ENCODE data around the gene TBC1D3B. TPM values are rescaled to one million over a fixed set of nuclear protein-coding genes. Genes with fewer than 3 reads are reported as not detected.
"Not testable (repeated sequence)": the region's sequence is repeated elsewhere in the genome, so short reads cannot be mapped to it uniquely, and the experiment has no call there.

TBC1D3B gene
- total RNA-seq, 1 experiment from 2014 or later: 12.5 TPM

GRCh38 chr17:36127199-36127893 lies 49.1 kb downstream of the TBC1D3B start:
- peaks cover 17% of the 10 kb centered on the region for H3K9me3 ChIP-seq
- no peaks in the 10 kb centered on the region for H3K36me3 Mint-ChIP-seq (ENCODE audit: insufficient read depth, unreplicated experiment)
- BruUV-seq (replicated peaks): no TSS peak
- H3K36me3 ChIP-seq (ENCODE audit: control insufficient read depth, insufficient read depth, low read length): no peaks in the 10 kb centered on the region
- TF ChIP-seq CTCF (IDR thresholded peaks at IDR 0.05; ENCODE audit: insufficient read depth in 1 of 2, low read depth in 1 of 2, low read length in 1 of 2, severe bottlenecking in 1 of 2, unreplicated experiment in 1 of 2): no peak
- no peaks in the 10 kb centered on the region for H3K4me1 ChIP-seq
- H3K4me3 ChIP-seq (ENCODE audit: low read depth, low read length): no peak overlapping the region
- intact Hi-C loops (cut with micrococcal nuclease; ENCODE audit: unreplicated experiment): no loop called here
- H3K9me3 Mint-ChIP-seq (ENCODE audit: unreplicated experiment): peaks cover 18% of the 10 kb centered on the region
- peaks cover 8% of the 10 kb centered on the region for H3K27me3 Mint-ChIP-seq (ENCODE audit: insufficient read depth, unreplicated experiment)
- H3K4me3 Mint-ChIP-seq (ENCODE audit: unreplicated experiment): no peak overlapping the region
- no peak for DNase-seq
- no peak overlapping the region for H3K27ac Mint-ChIP-seq (ENCODE audit: unreplicated experiment)
- POLR2A ChIA-PET: no interaction called here
- CTCF ChIA-PET: no interaction called here
- H3K27me3 ChIP-seq (replicated peaks; ENCODE audit: control insufficient read depth, insufficient read depth, low read length): no peaks in the 10 kb centered on the region
- H3K4me1 Mint-ChIP-seq (ENCODE audit: low read depth, unreplicated experiment): no peaks in the 10 kb centered on the region

- H3K4me3 Mint-ChIP-seq (ENCODE audit: unreplicated experiment): no peak overlapping the region
- peaks cover 6% of the 10 kb centered on the region for H3K27me3 Mint-ChIP-seq (ENCODE audit: insufficient read depth, unreplicated experiment)
- no peaks in the 10 kb centered on the region for H3K36me3 ChIP-seq (ENCODE audit: control insufficient read depth, insufficient read depth, low read length)
- peaks cover 18% of the 10 kb centered on the region for H3K9me3 Mint-ChIP-seq (ENCODE audit: unreplicated experiment)
- intact Hi-C loops (cut with micrococcal nuclease; ENCODE audit: unreplicated experiment): no loop called here
- no peaks in the 10 kb centered on the region for H3K36me3 Mint-ChIP-seq (ENCODE audit: insufficient read depth, unreplicated experiment)
- no peak for TF ChIP-seq CTCF (IDR thresholded peaks at IDR 0.05; ENCODE audit: insufficient read depth in 1 of 2, low read depth in 1 of 2, low read length in 1 of 2, severe bottlenecking in 1 of 2, unreplicated experiment in 1 of 2)
- peaks cover 17% of the 10 kb centered on the region for H3K9me3 ChIP-seq
- ChIA-PET POLR2A (no interaction called here), CTCF (no interaction called here)
- H3K4me1 ChIP-seq: no peaks in the 10 kb centered on the region
- H3K27me3 ChIP-seq (replicated peaks; ENCODE audit: control insufficient read depth, insufficient read depth, low read length): no peaks in the 10 kb centered on the region
- no peak overlapping the region for H3K4me3 ChIP-seq (ENCODE audit: low read depth, low read length)
- BruUV-seq (replicated peaks): no TSS peak
- H3K4me1 Mint-ChIP-seq (ENCODE audit: low read depth, unreplicated experiment): no peaks in the 10 kb centered on the region
- DNase-seq: peak in 1 of 2 experiments; percentile 7
- no peak overlapping the region for H3K27ac Mint-ChIP-seq (ENCODE audit: unreplicated experiment)
Observed at GRCh38 chr17:36124879-36125824, 51.3 kb downstream of the TBC1D3B start.

- H3K4me3 Mint-ChIP-seq (ENCODE audit: unreplicated experiment): no peak overlapping the region
- no peaks in the 10 kb centered on the region for H3K4me1 Mint-ChIP-seq (ENCODE audit: low read depth, unreplicated experiment)
- no peak for TF ChIP-seq CTCF (IDR thresholded peaks at IDR 0.05; ENCODE audit: insufficient read depth in 1 of 2, low read depth in 1 of 2, low read length in 1 of 2, severe bottlenecking in 1 of 2, unreplicated experiment in 1 of 2)
- H3K36me3 Mint-ChIP-seq (ENCODE audit: insufficient read depth, unreplicated experiment): no peaks in the 10 kb centered on the region
- Histone ChIP-seq H3K4me1 (no peaks in the 10 kb centered on the region), H3K27me3 (replicated peaks; ENCODE audit: control insufficient read depth, insufficient read depth, low read length) (no peaks in the 10 kb centered on the region; the same call in 1 of the 2 replicates), H3K4me3 (ENCODE audit: low read depth, low read length) (no peak overlapping the region), H3K9me3 (peaks cover 17% of the 10 kb centered on the region), H3K36me3 (ENCODE audit: control insufficient read depth, insufficient read depth, low read length) (no peaks in the 10 kb centered on the region)
- H3K27me3 Mint-ChIP-seq (ENCODE audit: insufficient read depth, unreplicated experiment): no peaks in the 10 kb centered on the region
- POLR2A ChIA-PET: no interaction called here
- CTCF ChIA-PET: no interaction called here
- no TSS peak for BruUV-seq (replicated peaks)
- DNase-seq: no peak
- H3K27ac Mint-ChIP-seq (ENCODE audit: unreplicated experiment): no peak overlapping the region
- H3K9me3 Mint-ChIP-seq (ENCODE audit: unreplicated experiment): peaks cover 18% of the 10 kb centered on the region
- intact Hi-C loops (cut with micrococcal nuclease; ENCODE audit: unreplicated experiment): no loop called here
Observed at GRCh38 chr17:36123431-36123830, 53.0 kb downstream of the TBC1D3B start.

- H3K4me3 Mint-ChIP-seq (ENCODE audit: unreplicated experiment); H3K4me1 ChIP-seq; CTCF ChIA-PET; intact Hi-C loops (cut with micrococcal nuclease; ENCODE audit: unreplicated experiment); POLR2A ChIA-PET; H3K27ac Mint-ChIP-seq (ENCODE audit: unreplicated experiment); DNase-seq; H3K27me3 ChIP-seq (replicated peaks; ENCODE audit: control insufficient read depth, insufficient read depth, low read length); H3K27me3 Mint-ChIP-seq (ENCODE audit: insufficient read depth, unreplicated experiment); BruUV-seq (replicated peaks); H3K4me1 Mint-ChIP-seq (ENCODE audit: low read depth, unreplicated experiment); H3K9me3 Mint-ChIP-seq (ENCODE audit: unreplicated experiment); H3K36me3 ChIP-seq (ENCODE audit: control insufficient read depth, insufficient read depth, low read length); H3K36me3 Mint-ChIP-seq (ENCODE audit: insufficient read depth, unreplicated experiment); H3K4me3 ChIP-seq (ENCODE audit: low read depth, low read length): not testable (repeated sequence)
- H3K9me3 ChIP-seq: peaks cover 11% of the 10 kb centered on the region
Observed at GRCh38 chr17:36121099-36121498, 55.3 kb downstream of the TBC1D3B start.
